Fibroblast of lung (primary cell): ENCODE measurements around the gene CFAP100.

ENCODE experiments used
- EZH2 ChIP-seq: IDR thresholded peaks from 2 replicates; pipeline ENCODE4 v1.5.1; 2012; ENCODE audit warnings: low read length, control low read depth, mild to moderate bottlenecking; ENCODE audit errors: missing control alignments
- TF ChIP-seq, protein P1 (sequence below), 2 donors: IDR thresholded peaks in 1 of 2; conservative IDR thresholded peaks in 1 of 2; 1 replicate in 1 of 2; 2 replicates in 1 of 2; pipeline ENCODE4 v1.5.1; 2011 to 2012; ENCODE audit warnings: low read length in 2 of 2, control low read depth in 1 of 2, inconsistent platforms in 1 of 2, low read depth in 1 of 2, mild to moderate bottlenecking in 1 of 2

DNA sequence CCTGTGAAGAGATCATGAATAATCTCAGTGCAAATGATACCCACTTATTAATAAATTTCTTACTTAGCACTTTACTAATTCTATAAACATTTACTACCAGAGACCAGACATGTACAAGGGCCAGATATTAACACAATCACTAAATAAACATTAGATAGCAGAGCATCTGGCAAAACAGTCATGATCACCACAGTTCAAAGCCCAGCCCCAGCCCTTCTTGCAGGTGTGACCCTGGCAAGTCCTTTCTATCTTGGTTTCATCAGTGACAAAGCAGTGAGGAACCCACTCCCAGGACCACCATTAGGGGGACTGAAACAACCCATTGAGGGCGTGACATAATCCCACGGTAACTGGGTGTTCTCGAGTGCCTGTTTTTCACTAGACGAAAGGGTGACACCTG lies 69.4 kb downstream of the CFAP100 start:
- TF ChIP-seq EZH2, result no peak
- TF ChIP-seq, protein P1, sequence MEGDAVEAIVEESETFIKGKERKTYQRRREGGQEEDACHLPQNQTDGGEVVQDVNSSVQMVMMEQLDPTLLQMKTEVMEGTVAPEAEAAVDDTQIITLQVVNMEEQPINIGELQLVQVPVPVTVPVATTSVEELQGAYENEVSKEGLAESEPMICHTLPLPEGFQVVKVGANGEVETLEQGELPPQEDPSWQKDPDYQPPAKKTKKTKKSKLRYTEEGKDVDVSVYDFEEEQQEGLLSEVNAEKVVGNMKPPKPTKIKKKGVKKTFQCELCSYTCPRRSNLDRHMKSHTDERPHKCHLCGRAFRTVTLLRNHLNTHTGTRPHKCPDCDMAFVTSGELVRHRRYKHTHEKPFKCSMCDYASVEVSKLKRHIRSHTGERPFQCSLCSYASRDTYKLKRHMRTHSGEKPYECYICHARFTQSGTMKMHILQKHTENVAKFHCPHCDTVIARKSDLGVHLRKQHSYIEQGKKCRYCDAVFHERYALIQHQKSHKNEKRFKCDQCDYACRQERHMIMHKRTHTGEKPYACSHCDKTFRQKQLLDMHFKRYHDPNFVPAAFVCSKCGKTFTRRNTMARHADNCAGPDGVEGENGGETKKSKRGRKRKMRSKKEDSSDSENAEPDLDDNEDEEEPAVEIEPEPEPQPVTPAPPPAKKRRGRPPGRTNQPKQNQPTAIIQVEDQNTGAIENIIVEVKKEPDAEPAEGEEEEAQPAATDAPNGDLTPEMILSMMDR (conservative IDR thresholded peaks at IDR 0.05 in 1 of 2, IDR thresholded peaks at IDR 0.05 in 1 of 2; ENCODE audit: low read depth in 1 of 2, low read length in 2 of 2), result no peak
